Right lobe of liver (tissue), 6 donors: ENCODE measurements around the gene C2orf72. TPM values are rescaled to one million over a fixed set of nuclear protein-coding genes. Genes with fewer than 3 reads are reported as not detected.
"Not testable (repeated sequence)": the region's sequence is repeated elsewhere in the genome, so short reads cannot be mapped to it uniquely, and the experiment has no call there.

ENCODE experiments used
- ATAC-seq, 4 donors: fragments of 200-7000 bp; cut with Tn5 transposase; one replicate each; pipeline ENCODE4 v1.9.1; 2020; ENCODE audit warnings: mild to moderate bottlenecking in 4 of 4, moderate library complexity in 4 of 4
- DNase-seq, 3 donors: peaks; one replicate each; pipeline ENCODE4 v3.0.0-alpha.2; 2020
- H3K27ac ChIP-seq, 3 donors: fragments of 200-600 bp; one replicate each; pipeline ENCODE4 v1.8.0; 2022
- H3K27me3 ChIP-seq, 2 donors: fragments of 200-600 bp; one replicate each; pipeline ENCODE4 v1.8.0; 2022
- H3K36me3 ChIP-seq, 4 donors: fragments of 200-600 bp; sonication (generic) in 1 of 4; one replicate each; pipeline versions ENCODE4 v1.5.1 to v1.8.0; 2017 to 2022; ENCODE audit warnings: control low read depth in 1 of 4
- H3K4me1 ChIP-seq, 4 donors: fragments of 200-600 bp; sonication (generic) in 1 of 4; one replicate each; pipeline versions ENCODE4 v1.5.1 to v1.8.0; 2017 to 2022; ENCODE audit warnings: control low read depth in 1 of 4
- H3K4me3 ChIP-seq, 3 donors: fragments of 200-600 bp; one replicate each; pipeline ENCODE4 v1.8.0; 2022
- H3K9me3 ChIP-seq, 4 donors: fragments of 200-600 bp; sonication (generic) in 1 of 4; one replicate each; pipeline versions ENCODE4 v1.5.1 to v1.8.0; 2017 to 2022; ENCODE audit warnings: control low read depth in 1 of 4
- POLR2A ChIP-seq: fragments of 450-650 bp; IDR thresholded peaks from one replicate; pipeline ENCODE4 v1.6.1; 2017; ENCODE audit warnings: antibody characterized with exemption, mild to moderate bottlenecking
- WGBS: methylation state at CpG from one replicate; pipeline ENCODE4 v1.1.6; 2018; ENCODE audit warnings: low coverage, low lambda C conversion rate; ENCODE audit not compliant: insufficient coverage; ENCODE audit errors: missing lambda C conversion rate; 5-methylcytosine and 5-hydroxymethylcytosine counted together
- intact Hi-C, 2 donors: fragments of 100-400 bp; cut with DNase I; formaldehyde crosslinking; loops; one replicate each; pipeline versions ENCODE4 v1.11.2 to v1.14.1; 2022
- total RNA-seq, 6 experiments: library from RNA; depleted of rRNA in 2 of 6; stranded (reverse); fragments of >200 nt in 2 of 6; fragmentation: NEBNext Ultra II Directional in 3 of 6; extraction: Animal tissue kit (Norgen Biotek cat#: 25700) in 3 of 6; gene quantifications; one replicate each; pipeline versions ENCODE4 v1.1.0 to v1.2.4, GENCODE V29; 2016 to 2023
- TF ChIP-seq, protein P1 (sequence below), 4 donors: fragments of 200-600 bp in 3 of 4; fragments of 450-650 bp in 1 of 4; IDR thresholded peaks; one replicate each; pipeline versions ENCODE4 v1.5.1 to v1.8.0; 2016 to 2022; ENCODE audit warnings: antibody characterized with exemption in 4 of 4, mild to moderate bottlenecking in 2 of 4
- donor health status: DM: no; HTN: yes; CAD: no.
- donor health status: DM: no; HTN: no; CAD: no.
- donor health status: DM: no; HTN: no; CAD: no.
- donor health status: DM: no; HTN: yes; CAD: no.
- donor health status: DM: no; HTN: yes; CAD: no.

Gene C2orf72
- total RNA-seq, 6 experiments from 2014 or later, result 76.0 to 167 (median 85.9) TPM

DNA sequence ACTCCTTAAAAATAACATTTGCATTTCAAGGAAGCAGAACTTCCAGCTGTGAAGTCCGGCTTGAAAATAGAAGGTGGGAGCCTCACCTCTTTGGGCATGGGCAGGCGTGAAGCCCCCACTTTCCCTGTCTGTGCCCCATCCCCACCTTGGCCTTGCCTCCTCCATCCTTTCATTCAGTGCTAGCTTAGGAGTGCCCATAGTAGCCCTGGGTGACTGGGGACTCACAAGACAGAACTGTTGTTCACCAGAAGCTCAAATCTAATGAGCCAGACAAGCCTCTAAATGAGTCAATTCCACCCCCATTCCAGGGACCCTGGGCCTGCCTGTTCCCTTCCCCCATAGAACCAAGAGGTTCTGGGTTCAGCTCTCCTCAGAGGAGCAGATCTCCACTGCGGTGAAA lies 21.4 kb upstream of the C2orf72 start:
- WGBS, result no CpG with 5 or more reads among the region's 3 CpGs
- DNase-seq, result no peak
- Histone ChIP-seq H3K27me3 (no peaks in the 10 kb centered on the region), H3K27ac (no peak overlapping the region), H3K4me3 (no peak overlapping the region), H3K36me3 (no peaks in the 10 kb centered on the region), H3K9me3 (no peaks in the 10 kb centered on the region), H3K4me1 (peaks cover 0 to 7% (median 0%) of the 10 kb centered on the region in 4 donors)
- ATAC-seq, result no peak
- TF ChIP-seq POLR2A, result no peak
- TF ChIP-seq, protein P1, sequence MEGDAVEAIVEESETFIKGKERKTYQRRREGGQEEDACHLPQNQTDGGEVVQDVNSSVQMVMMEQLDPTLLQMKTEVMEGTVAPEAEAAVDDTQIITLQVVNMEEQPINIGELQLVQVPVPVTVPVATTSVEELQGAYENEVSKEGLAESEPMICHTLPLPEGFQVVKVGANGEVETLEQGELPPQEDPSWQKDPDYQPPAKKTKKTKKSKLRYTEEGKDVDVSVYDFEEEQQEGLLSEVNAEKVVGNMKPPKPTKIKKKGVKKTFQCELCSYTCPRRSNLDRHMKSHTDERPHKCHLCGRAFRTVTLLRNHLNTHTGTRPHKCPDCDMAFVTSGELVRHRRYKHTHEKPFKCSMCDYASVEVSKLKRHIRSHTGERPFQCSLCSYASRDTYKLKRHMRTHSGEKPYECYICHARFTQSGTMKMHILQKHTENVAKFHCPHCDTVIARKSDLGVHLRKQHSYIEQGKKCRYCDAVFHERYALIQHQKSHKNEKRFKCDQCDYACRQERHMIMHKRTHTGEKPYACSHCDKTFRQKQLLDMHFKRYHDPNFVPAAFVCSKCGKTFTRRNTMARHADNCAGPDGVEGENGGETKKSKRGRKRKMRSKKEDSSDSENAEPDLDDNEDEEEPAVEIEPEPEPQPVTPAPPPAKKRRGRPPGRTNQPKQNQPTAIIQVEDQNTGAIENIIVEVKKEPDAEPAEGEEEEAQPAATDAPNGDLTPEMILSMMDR (IDR thresholded peaks at IDR 0.05), result no peak
- intact Hi-C loops, result no loop called here

GRCh38 chr2:231016566-231017230 lies 20.6 kb upstream of the C2orf72 start:
- H3K9me3 ChIP-seq, result no peaks in the 10 kb centered on the region
- no peaks in the 10 kb centered on the region for H3K36me3 ChIP-seq
- ATAC-seq (peak; percentile 41 to 74 (median 60)), DNase-seq (no peak)
- intact Hi-C loops, result no loop called here
- TF ChIP-seq, protein P1 (IDR thresholded peaks at IDR 0.05), result no peak
- no peak for TF ChIP-seq POLR2A
- peaks cover 0 to 7% (median 0%) of the 10 kb centered on the region in 4 donors for H3K4me1 ChIP-seq
- no peak overlapping the region for H3K4me3 ChIP-seq
- no peaks in the 10 kb centered on the region for H3K27me3 ChIP-seq
- no peak overlapping the region for H3K27ac ChIP-seq
- 47% methylated on average over 5 of the region's 6 CpGs for WGBS

DNA sequence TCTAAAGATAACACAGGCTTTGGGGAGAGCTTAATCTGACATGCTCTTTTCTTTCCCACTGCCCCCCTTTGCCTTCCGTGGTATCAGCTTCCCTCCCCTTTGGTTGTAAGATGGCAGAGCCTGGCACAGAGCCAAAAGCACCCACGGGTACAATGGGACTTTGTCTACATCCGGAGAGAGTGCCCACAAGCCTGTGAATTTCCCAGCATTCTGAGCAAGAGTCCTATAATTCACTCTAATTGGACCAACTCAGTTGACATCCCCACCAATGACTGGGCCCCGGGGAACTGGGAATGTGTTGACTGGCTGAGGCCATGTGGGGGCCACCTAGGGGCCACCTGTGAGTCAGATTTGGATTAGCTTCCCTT lies 20.1 kb upstream of the C2orf72 start:
- intact Hi-C loops, result no loop called here
- no peak for DNase-seq
- Histone ChIP-seq H3K27me3 (no peaks in the 10 kb centered on the region), H3K27ac (no peak overlapping the region), H3K4me3 (no peak overlapping the region), H3K9me3 (no peaks in the 10 kb centered on the region), H3K36me3 (no peaks in the 10 kb centered on the region), H3K4me1 (peaks cover 0 to 7% (median 0%) of the 10 kb centered on the region in 4 donors)
- no peak for TF ChIP-seq POLR2A
- TF ChIP-seq, protein P1 (IDR thresholded peaks at IDR 0.05), result no peak
- ATAC-seq, result no peak
- 0% methylated on average over 2 of the region's 4 CpGs for WGBS

DNA sequence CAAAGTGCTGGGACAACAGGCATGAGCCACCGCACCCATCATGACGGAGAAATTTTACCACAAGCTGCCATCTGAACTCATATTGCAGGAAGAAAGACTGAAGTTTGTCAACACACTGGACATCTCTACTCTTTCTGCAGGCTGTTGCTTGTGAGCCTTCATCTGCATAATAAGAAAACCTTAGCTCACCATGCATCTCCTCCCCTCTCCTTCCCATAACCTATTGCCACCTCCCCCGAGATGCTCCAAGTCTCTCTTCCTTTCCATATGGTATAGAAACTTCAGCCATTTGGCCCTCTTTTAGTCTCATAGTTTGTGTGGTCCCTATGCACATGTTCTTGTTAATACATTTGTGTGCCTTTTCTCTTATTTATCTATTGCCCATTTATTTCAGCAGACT lies 19.1 kb upstream of the C2orf72 start:
- Histone ChIP-seq H3K27ac (no peak overlapping the region), H3K4me3 (no peak overlapping the region), H3K9me3 (no peaks in the 10 kb centered on the region), H3K36me3 (no peaks in the 10 kb centered on the region), H3K4me1 (peaks cover 0 to 7% (median 0%) of the 10 kb centered on the region in 4 donors), H3K27me3 (no peaks in the 10 kb centered on the region)
- intact Hi-C loops, result no loop called here
- no peak for ATAC-seq
- TF ChIP-seq, protein P1 (IDR thresholded peaks at IDR 0.05), result no peak
- TF ChIP-seq POLR2A, result no peak
- 86% methylated on average over 3 of the region's 3 CpGs for WGBS
- no peak for DNase-seq

DNA sequence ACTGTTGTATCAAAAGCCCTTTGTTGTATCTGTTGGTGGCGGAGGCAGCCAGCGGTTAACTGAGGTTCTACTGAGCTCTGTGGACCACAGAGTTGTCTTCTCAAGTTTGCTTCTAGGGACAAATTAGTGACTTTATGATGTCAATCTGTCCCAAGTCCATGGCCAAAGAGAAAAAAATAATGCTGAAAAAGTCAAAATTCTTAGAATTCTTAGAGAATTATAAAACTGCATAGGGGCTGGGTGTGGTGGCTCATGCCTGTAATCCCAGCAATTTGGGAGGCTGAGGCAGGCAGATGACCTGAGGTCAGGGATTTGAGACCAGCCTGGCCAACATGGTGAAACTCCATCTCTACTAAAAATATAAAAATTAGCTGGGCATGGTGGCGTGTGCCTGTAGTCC lies 12.3 kb upstream of the C2orf72 start:
- H3K4me1 ChIP-seq, H3K9me3 ChIP-seq, H3K4me3 ChIP-seq, H3K36me3 ChIP-seq, DNase-seq, ATAC-seq, H3K27me3 ChIP-seq, H3K27ac ChIP-seq, intact Hi-C loops: not testable (repeated sequence)
- 95% methylated on average over 3 of the region's 3 CpGs for WGBS
